Measurements from ENCODE around the gene PLA2G6. TPM values are rescaled to one million over a fixed set of nuclear protein-coding genes. Genes with fewer than 3 reads are reported as not detected.

The PLA2G6 gene
- total RNA-seq, 1 experiment from 2014 or later = 36.0 TPM

GRCh38 chr22:38067028-38067415 is 114.6 kb downstream of the PLA2G6 start (continued):
- TF ChIP-seq MAX (IDR thresholded peaks at IDR 0.05) = no peak
- TF ChIP-seq ZFX (IDR thresholded peaks at IDR 0.05) = no peak
- TF ChIP-seq ATF3 (IDR thresholded peaks at IDR 0.05) = no peak
- TF ChIP-seq FOSL1 (IDR thresholded peaks at IDR 0.05; ENCODE audit: low read depth) = no peak
- no peak for TF ChIP-seq REST (IDR thresholded peaks at IDR 0.05; ENCODE audit: low read depth)
- TF ChIP-seq SP1 (IDR thresholded peaks at IDR 0.05; ENCODE audit: low read depth) = no peak
- no peak for TF ChIP-seq SRF (IDR thresholded peaks at IDR 0.05; ENCODE audit: low read depth)

GRCh38 chr22:38066381-38067027 is 115.1 kb downstream of the PLA2G6 start:
- no peak overlapping the region for H3K27ac ChIP-seq (ENCODE audit: low read depth, low read length)
- no peak overlapping the region for H3K4me3 ChIP-seq (replicated peaks in 1 of 2; ENCODE audit: low read depth in 1 of 2, low read length in 2 of 2)
- BruUV-seq (replicated peaks) = no TSS peak
- ChIA-PET RAD21 (ENCODE audit: low non-redundant PET in 1 of 2, low total read pairs in 2 of 2, uncharacterized antibody in 2 of 2, unreplicated experiment in 2 of 2) (no interaction called here), CTCF (no interaction called here), POLR2A (interaction anchor here (0.9 kb wide), 1 partner anchor 9 kb away, joined by 3 read pairs; the partner anchor contains the start of gene PICK1)
- H3K27me3 ChIP-seq (ENCODE audit: insufficient read depth, low read length) = no peaks in the 10 kb centered on the region
- H3K36me3 ChIP-seq (ENCODE audit: control insufficient read depth in 1 of 2, insufficient read depth in 2 of 2, low read length in 2 of 2) = peaks cover 17 to 22% of the 10 kb centered on the region in 2 experiments; a peak in 3 of 4 replicates
- no peaks in the 10 kb centered on the region for H4K20me1 ChIP-seq (ENCODE audit: insufficient read depth)
- intact Hi-C loops (cut with micrococcal nuclease) = no loop called here
- H3K4me2 ChIP-seq (ENCODE audit: low read length) = no peak overlapping the region
- H3K9me2 ChIP-seq (ENCODE audit: insufficient read depth) = no peaks in the 10 kb centered on the region
- no peak for DNase-seq (ENCODE audit: low read depth, low spot score)
- TF ChIP-seq FOSL1 (IDR thresholded peaks at IDR 0.05; ENCODE audit: low read depth) = no peak
- no peak for TF ChIP-seq POLR2A (IDR thresholded peaks at IDR 0.05; ENCODE audit: borderline replicate concordance, extremely low read depth, insufficient read depth, insufficient read length)
- no peaks in the 10 kb centered on the region for H3K79me2 ChIP-seq (ENCODE audit: insufficient read depth, low read length)
- no peaks in the 10 kb centered on the region for H3K4me1 ChIP-seq (ENCODE audit: control insufficient read depth in 1 of 2, insufficient read depth in 2 of 2, low read length in 2 of 2)
- no peak for ATAC-seq
- H3K9me3 ChIP-seq (ENCODE audit: control insufficient read depth in 1 of 2, insufficient read depth in 1 of 2, low read depth in 1 of 2, low read length in 2 of 2) = no peaks in the 10 kb centered on the region
- H3K9ac ChIP-seq (ENCODE audit: low read length) = no peak overlapping the region
- H2AFZ ChIP-seq (ENCODE audit: low read depth, low read length, poor library complexity, severe bottlenecking) = no peak overlapping the region
